ENCODE results near the gene PALM. TPM values are rescaled to one million over a fixed set of nuclear protein-coding genes. Genes with fewer than 3 reads are reported as not detected.

Gene PALM
- total and polyA plus RNA-seq, 9 of the 15 experiments (the other 6 are each of a cell fraction or from before 2014, with no cell fraction given), result 0.04 to 6.6 (median 1.7) TPM

- TF ChIP-seq NR4A1 (CRISPR knock-in tag; IDR thresholded peaks at IDR 0.05) (no peak), NR4A1 (tag; IDR thresholded peaks at IDR 0.05) (0 out of 2 replicates have a peak, but pooled peaks have one; percentile 47), KAT7 (CRISPR knock-in tag; IDR thresholded peaks at IDR 0.05; ENCODE audit: borderline replicate concordance) (no peak), FOSL1 (tag; conservative IDR thresholded peaks at IDR 0.05) (peak; percentile 24; the same call in 1 of the 2 replicates), NONO (IDR thresholded peaks at IDR 0.05; ENCODE audit: low read depth in 2 of 2, low read length in 1 of 2) (no peak), DIDO1 (tag; IDR thresholded peaks at IDR 0.05; ENCODE audit: low read depth) (no peak), POLR2B (IDR thresholded peaks at IDR 0.05; ENCODE audit: low read depth, partially characterized antibody) (peak; percentile 44), USF1 (CRISPR knock-in tag; IDR thresholded peaks at IDR 0.05) (no peak), SAFB2 (IDR thresholded peaks at IDR 0.05; ENCODE audit: borderline replicate concordance, low read depth, low read length, severe bottlenecking) (no peak), NR3C1 (CRISPR knock-in tag; IDR thresholded peaks at IDR 0.05) (no peak)
- TF ChIP-seq, protein P1, sequence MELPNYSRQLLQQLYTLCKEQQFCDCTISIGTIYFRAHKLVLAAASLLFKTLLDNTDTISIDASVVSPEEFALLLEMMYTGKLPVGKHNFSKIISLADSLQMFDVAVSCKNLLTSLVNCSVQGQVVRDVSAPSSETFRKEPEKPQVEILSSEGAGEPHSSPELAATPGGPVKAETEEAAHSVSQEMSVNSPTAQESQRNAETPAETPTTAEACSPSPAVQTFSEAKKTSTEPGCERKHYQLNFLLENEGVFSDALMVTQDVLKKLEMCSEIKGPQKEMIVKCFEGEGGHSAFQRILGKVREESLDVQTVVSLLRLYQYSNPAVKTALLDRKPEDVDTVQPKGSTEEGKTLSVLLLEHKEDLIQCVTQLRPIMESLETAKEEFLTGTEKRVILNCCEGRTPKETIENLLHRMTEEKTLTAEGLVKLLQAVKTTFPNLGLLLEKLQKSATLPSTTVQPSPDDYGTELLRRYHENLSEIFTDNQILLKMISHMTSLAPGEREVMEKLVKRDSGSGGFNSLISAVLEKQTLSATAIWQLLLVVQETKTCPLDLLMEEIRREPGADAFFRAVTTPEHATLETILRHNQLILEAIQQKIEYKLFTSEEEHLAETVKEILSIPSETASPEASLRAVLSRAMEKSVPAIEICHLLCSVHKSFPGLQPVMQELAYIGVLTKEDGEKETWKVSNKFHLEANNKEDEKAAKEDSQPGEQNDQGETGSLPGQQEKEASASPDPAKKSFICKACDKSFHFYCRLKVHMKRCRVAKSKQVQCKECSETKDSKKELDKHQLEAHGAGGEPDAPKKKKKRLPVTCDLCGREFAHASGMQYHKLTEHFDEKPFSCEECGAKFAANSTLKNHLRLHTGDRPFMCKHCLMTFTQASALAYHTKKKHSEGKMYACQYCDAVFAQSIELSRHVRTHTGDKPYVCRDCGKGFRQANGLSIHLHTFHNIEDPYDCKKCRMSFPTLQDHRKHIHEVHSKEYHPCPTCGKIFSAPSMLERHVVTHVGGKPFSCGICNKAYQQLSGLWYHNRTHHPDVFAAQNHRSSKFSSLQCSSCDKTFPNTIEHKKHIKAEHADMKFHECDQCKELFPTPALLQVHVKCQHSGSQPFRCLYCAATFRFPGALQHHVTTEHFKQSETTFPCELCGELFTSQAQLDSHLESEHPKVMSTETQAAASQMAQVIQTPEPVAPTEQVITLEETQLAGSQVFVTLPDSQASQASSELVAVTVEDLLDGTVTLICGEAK (IDR thresholded peaks at IDR 0.05), result no peak
- TF ChIP-seq, protein P1 (CRISPR knock-in tag; IDR thresholded peaks at IDR 0.05), result no peak
- TF ChIP-seq, protein P2, sequence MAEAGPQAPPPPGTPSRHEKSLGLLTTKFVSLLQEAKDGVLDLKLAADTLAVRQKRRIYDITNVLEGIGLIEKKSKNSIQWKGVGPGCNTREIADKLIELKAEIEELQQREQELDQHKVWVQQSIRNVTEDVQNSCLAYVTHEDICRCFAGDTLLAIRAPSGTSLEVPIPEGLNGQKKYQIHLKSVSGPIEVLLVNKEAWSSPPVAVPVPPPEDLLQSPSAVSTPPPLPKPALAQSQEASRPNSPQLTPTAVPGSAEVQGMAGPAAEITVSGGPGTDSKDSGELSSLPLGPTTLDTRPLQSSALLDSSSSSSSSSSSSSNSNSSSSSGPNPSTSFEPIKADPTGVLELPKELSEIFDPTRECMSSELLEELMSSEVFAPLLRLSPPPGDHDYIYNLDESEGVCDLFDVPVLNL (CRISPR knock-in tag; IDR thresholded peaks at IDR 0.05; ENCODE audit: low read depth), result no peak
These were observed 83.0 kb downstream of the PALM start (continued) for GRCh38 chr19:791567-792305.

Measured in K562 (cell line).